ENCODE measurements around the gene SUGCT. TPM values are rescaled to one million over a fixed set of nuclear protein-coding genes. Genes with fewer than 3 reads are reported as not detected.

Gene SUGCT
- total and polyA plus RNA-seq, 2 of the 8 experiments (the other 6 are each of a cell fraction or from before 2014, with no cell fraction given), result 2.8 to 5.4 TPM

- Histone ChIP-seq H3K23me2 (ENCODE audit: low read depth, low read length) (no peaks in the 10 kb centered on the region), H3K36me3 (ENCODE audit: control insufficient read depth in 2 of 4, insufficient read depth in 4 of 4, low read length in 3 of 4) (no peaks in the 10 kb centered on the region), H3K79me1 (ENCODE audit: low read depth, low read length) (no peaks in the 10 kb centered on the region), H3K23ac (ENCODE audit: insufficient read length) (no peak overlapping the region), H3K4me3 (ENCODE audit: extremely low read depth in 1 of 4, insufficient read depth in 2 of 4, low read depth in 3 of 4, low read length in 4 of 4) (no peak overlapping the region), H3K9me3 (ENCODE audit: insufficient read depth in 2 of 2, low read depth in 1 of 2, low read length in 1 of 2) (no peaks in the 10 kb centered on the region), H2BK12ac (ENCODE audit: low read depth, low read length) (no peak overlapping the region), H3K56ac (replicated peaks; ENCODE audit: insufficient read length, low read depth, low read length) (no peak overlapping the region), H4K91ac (replicated peaks; ENCODE audit: insufficient read length, low read length) (no peak overlapping the region), H2BK120ac (replicated peaks; ENCODE audit: low read depth, low read length) (no peak overlapping the region), H3K4ac (replicated peaks; ENCODE audit: insufficient read length, low read depth, low read length) (no peak overlapping the region), H3K18ac (ENCODE audit: extremely low read depth, low read length) (no peak overlapping the region), H2AK5ac (ENCODE audit: low read depth, low read length) (no peak overlapping the region), H2BK5ac (ENCODE audit: low read depth, low read length) (no peak overlapping the region), H4K20me1 (replicated peaks in 1 of 2; ENCODE audit: control insufficient read depth in 1 of 2, insufficient read depth in 2 of 2, low read length in 2 of 2) (no peaks in the 10 kb centered on the region), H4K5ac (ENCODE audit: insufficient read length, low read depth, low read length) (no peak overlapping the region), H3K79me2 (ENCODE audit: control insufficient read depth in 1 of 2, insufficient read depth in 2 of 2, low read length in 2 of 2) (no peaks in the 10 kb centered on the region), H4K8ac (ENCODE audit: extremely low read depth, insufficient read depth, low read length) (no peak overlapping the region), H3K9ac (replicated peaks in 1 of 4; ENCODE audit: extremely low read depth in 1 of 4, low read depth in 3 of 4, low read length in 3 of 4) (no peak overlapping the region), H3K27me3 (replicated peaks in 1 of 4; ENCODE audit: control insufficient read depth in 3 of 4, extremely low read depth in 1 of 4, insufficient read depth in 3 of 4, low read length in 3 of 4) (no peaks in the 10 kb centered on the region), H2AFZ (ENCODE audit: low read length) (no peak overlapping the region), H2BK15ac (ENCODE audit: low read length) (no peak overlapping the region), H3K27ac (ENCODE audit: low read depth, low read length) (no peak overlapping the region), H2BK20ac (ENCODE audit: low read length) (no peak overlapping the region), H3K4me2 (ENCODE audit: insufficient read depth in 1 of 2, low read depth in 2 of 2, low read length in 2 of 2) (no peak overlapping the region), H3K4me1 (replicated peaks in 1 of 4; ENCODE audit: control insufficient read depth in 3 of 4, insufficient read depth in 4 of 4, low read length in 3 of 4) (no peaks in the 10 kb centered on the region), H3K14ac (ENCODE audit: insufficient read length) (no peak overlapping the region)
- ChIA-PET CTCF (ENCODE audit: partially characterized antibody) (interaction anchor here (1.3 kb wide), 1 partner anchor 14 kb away, joined by 5 read pairs; no protein-coding TSS in a partner anchor), POLR2A (ENCODE audit: partially characterized antibody) (no interaction called here)
- no peak for TF ChIP-seq SIX5 (IDR thresholded peaks at IDR 0.05; ENCODE audit: low read depth, low read length)
- TF ChIP-seq E2F6 (IDR thresholded peaks at IDR 0.05), result no peak
- TF ChIP-seq SP1 (IDR thresholded peaks at IDR 0.05; ENCODE audit: low read depth, low read length), result no peak
- TF ChIP-seq JUND (IDR thresholded peaks at IDR 0.05; ENCODE audit: low read length), result no peak
- TF ChIP-seq JUN (IDR thresholded peaks at IDR 0.05; ENCODE audit: low read depth, low read length), result no peak
- no peak for TF ChIP-seq MAX (IDR thresholded peaks at IDR 0.05)
- no peak for TF ChIP-seq ATF3 (IDR thresholded peaks at IDR 0.05; ENCODE audit: insufficient read depth, low read depth, low read length)
- no peak for TF ChIP-seq CEBPB (IDR thresholded peaks at IDR 0.05; ENCODE audit: low read depth, low read length)
- TF ChIP-seq KDM4A (IDR thresholded peaks at IDR 0.05; ENCODE audit: low read depth, low read length, severe bottlenecking), result no peak
- DNase-seq (ENCODE audit: low read depth in 1 of 2, low spot score in 2 of 2) (no peak), FAIRE-seq (no peak)
- 94% methylated on average over 1 of the region's 1 CpG; no CpG with 5 or more reads in 1 of the 2 experiments for WGBS, 2 experiments (ENCODE audit: extremely low coverage in 1 of 2, insufficient coverage in 1 of 2, insufficient read length in 1 of 2, insufficient replicate concordance in 2 of 2, low coverage in 1 of 2, low lambda C conversion rate in 2 of 2, missing lambda C conversion rate in 1 of 2)
Observed at GRCh38 chr7:40880581-40880980, 745.8 kb downstream of the SUGCT start.
